ENCODE data around the gene CPB2.

DNA sequence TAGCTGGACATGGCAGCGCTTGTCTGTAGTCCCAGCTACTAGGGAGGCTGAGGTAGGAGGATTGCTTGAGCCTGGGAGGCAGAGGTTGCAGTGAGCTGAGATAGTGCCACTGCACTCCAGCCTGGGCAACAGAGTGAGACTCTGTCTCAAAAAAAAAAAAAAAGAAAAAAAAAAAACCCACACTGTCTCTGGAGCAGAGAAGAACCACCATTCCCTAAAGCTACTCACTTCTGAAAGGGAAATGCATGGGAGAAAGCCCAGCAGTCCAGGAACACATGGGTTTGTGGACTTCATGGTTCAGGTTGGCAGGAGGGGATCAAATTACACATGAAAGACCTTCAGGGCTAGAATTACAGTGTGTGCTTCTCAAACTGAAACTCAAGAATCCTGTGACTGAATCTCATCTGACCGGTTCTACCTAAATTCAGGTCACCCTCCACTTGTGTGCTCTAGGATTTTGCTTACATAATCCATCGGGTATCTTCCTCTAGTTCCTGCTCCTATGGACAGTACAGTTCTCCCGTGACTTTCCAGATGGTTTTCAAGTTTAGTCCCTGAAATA, 30.2 kb upstream of the CPB2 start:
- TF ChIP-seq, protein P1, sequence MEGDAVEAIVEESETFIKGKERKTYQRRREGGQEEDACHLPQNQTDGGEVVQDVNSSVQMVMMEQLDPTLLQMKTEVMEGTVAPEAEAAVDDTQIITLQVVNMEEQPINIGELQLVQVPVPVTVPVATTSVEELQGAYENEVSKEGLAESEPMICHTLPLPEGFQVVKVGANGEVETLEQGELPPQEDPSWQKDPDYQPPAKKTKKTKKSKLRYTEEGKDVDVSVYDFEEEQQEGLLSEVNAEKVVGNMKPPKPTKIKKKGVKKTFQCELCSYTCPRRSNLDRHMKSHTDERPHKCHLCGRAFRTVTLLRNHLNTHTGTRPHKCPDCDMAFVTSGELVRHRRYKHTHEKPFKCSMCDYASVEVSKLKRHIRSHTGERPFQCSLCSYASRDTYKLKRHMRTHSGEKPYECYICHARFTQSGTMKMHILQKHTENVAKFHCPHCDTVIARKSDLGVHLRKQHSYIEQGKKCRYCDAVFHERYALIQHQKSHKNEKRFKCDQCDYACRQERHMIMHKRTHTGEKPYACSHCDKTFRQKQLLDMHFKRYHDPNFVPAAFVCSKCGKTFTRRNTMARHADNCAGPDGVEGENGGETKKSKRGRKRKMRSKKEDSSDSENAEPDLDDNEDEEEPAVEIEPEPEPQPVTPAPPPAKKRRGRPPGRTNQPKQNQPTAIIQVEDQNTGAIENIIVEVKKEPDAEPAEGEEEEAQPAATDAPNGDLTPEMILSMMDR (conservative IDR thresholded peaks at IDR 0.05; ENCODE audit: low read length): no peak
- TF ChIP-seq EZH2phosphoT487 (IDR thresholded peaks at IDR 0.05; ENCODE audit: borderline replicate concordance): no peak

All from Loucy (cell line).